GM18868 (cell line): ENCODE data around the gene KCNJ18.
"Not testable (repeated sequence)": the region's sequence is repeated elsewhere in the genome, so short reads cannot be mapped to it uniquely, and the experiment has no call there.

Experiments
- ATAC-seq: cut with Tn5 transposase; IDR thresholded peaks from one replicate; pipeline ENCODE4 v1.9.1; 2021; ENCODE audit warnings: mild to moderate bottlenecking, moderate library complexity; ENCODE audit not compliant: unreplicated experiment

KCNJ18 gene

DNA sequence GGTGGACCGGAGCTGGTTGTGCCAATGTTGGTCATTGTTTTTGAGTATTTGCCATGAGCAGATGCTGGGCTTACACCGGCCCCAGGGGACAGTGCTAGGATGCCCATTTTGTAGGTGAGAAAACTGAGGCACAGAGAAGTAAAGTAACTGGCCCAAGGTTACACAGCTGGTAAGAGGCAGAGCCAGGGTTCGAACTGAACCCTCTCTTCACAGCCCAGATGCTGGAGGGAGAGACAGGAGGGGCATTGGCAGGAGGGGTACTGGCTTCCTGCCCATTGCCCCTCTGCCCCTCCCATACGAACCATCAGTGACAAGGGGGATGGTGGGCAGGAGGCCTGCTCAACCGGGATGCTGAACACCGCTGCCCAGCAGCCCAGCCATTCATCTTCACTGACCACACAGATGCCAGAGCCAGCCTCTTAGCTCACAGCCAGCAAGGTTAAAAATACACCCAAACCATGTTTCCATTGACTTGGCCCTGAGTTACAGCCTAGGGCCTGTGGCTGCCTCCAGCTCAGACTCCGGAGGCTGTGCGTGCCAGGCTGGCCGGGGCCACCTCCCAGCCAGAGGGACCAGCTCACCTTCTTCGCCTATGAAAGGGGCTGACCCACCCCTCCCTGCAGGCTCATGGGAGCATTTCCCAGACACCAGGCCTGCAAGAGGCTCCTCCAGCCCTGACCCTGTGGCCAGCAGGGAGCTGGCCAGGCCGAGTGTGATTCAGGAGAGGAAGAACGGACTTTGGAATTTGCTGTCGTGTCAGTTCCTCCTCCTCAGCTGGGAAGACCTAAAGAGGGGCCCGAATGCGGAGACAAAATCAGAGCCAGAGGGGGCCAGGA is 57.6 kb downstream of the KCNJ18 start:
- ATAC-seq: not testable (repeated sequence)

GRCh38 chr17:21751111-21751510 is 58.8 kb downstream of the KCNJ18 start:
- ATAC-seq: not testable (repeated sequence)
